ENCODE data around the gene CMTM5. TPM values are rescaled to one million over a fixed set of nuclear protein-coding genes. Genes with fewer than 3 reads are reported as not detected.

CMTM5 gene
- total RNA-seq, 1 experiment from 2014 or later, result not detected

DNA sequence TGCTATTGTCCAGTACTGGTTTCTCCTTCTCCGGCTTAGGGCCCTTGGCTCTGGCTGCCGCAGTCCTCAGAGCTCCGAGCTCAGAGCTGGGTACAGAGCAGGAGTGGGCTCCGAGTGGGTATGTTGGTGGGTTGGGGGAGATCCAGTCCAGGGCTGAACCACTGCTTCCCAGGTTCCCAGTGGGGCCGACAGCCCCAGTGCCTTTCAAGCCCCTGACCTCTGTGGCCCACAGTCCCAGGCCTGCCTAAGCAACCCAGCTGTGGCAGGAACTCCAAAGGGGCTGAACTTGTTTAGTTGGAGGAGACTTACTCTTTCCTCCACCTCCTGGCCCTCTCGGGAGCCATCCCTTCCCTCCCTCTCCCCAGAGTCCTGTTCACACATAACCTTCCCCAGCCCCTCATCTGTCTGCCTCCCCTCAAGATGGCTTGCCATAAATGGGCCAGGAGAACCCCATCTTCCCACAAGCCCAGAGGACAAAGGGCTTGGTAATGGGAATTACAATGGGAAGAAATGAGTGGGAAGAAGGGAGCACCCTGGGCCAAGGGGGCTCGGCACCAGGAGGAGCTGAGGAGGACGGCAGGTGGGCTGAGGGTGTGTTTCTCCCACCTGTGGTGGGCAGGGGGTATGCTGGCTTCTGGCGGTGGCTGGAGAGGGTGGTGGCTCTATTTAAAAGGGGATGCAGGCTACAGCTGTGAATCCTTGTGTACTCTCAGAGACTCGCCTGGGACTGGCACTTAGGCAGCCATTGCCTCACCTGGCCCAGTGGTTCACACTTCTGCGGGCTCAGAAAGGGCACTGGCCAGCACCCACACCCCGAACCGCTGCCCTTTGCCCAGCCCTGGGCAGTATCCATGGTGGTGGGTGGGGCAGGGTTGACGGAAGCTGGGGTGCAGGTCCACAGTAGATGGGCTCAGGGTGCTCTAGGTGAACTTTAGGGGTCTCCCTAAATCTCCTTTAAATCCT is 35.0 kb downstream of the CMTM5 start:
- no peak overlapping the region for H2AFZ ChIP-seq (ENCODE audit: low read depth, low read length, poor library complexity, severe bottlenecking)

More for the DNA sequence above, 35.0 kb downstream of the CMTM5 start:
- H3K4me2 ChIP-seq (ENCODE audit: low read length), result no peak overlapping the region
- no TSS peak for BruUV-seq (replicated peaks)
- no peaks in the 10 kb centered on the region for H3K4me1 ChIP-seq (ENCODE audit: control insufficient read depth in 1 of 2, insufficient read depth in 2 of 2, low read length in 2 of 2)
- H3K27me3 ChIP-seq (ENCODE audit: insufficient read depth, low read length), result 0 out of 2 replicates have a peak, but pooled peaks cover 8% of the 10 kb centered on the region
- ChIA-PET RAD21 (ENCODE audit: low non-redundant PET in 1 of 2, low total read pairs in 2 of 2, uncharacterized antibody in 2 of 2, unreplicated experiment in 2 of 2) (no interaction called here), CTCF (interaction anchor here (1.3 kb wide), 1 partner anchor 32 kb away, joined by 3 read pairs; no protein-coding TSS in a partner anchor), POLR2A (interaction anchor here (1.2 kb wide), 1 partner anchor 13 kb away, joined by 3 read pairs; no protein-coding TSS in a partner anchor)
- no peaks in the 10 kb centered on the region for H3K79me2 ChIP-seq (ENCODE audit: insufficient read depth, low read length)
- H3K9me3 ChIP-seq (ENCODE audit: control insufficient read depth in 1 of 2, insufficient read depth in 1 of 2, low read depth in 1 of 2, low read length in 2 of 2), result no peaks in the 10 kb centered on the region
- TF ChIP-seq SP1 (IDR thresholded peaks at IDR 0.05; ENCODE audit: low read depth), result no peak
- TF ChIP-seq, protein P1, sequence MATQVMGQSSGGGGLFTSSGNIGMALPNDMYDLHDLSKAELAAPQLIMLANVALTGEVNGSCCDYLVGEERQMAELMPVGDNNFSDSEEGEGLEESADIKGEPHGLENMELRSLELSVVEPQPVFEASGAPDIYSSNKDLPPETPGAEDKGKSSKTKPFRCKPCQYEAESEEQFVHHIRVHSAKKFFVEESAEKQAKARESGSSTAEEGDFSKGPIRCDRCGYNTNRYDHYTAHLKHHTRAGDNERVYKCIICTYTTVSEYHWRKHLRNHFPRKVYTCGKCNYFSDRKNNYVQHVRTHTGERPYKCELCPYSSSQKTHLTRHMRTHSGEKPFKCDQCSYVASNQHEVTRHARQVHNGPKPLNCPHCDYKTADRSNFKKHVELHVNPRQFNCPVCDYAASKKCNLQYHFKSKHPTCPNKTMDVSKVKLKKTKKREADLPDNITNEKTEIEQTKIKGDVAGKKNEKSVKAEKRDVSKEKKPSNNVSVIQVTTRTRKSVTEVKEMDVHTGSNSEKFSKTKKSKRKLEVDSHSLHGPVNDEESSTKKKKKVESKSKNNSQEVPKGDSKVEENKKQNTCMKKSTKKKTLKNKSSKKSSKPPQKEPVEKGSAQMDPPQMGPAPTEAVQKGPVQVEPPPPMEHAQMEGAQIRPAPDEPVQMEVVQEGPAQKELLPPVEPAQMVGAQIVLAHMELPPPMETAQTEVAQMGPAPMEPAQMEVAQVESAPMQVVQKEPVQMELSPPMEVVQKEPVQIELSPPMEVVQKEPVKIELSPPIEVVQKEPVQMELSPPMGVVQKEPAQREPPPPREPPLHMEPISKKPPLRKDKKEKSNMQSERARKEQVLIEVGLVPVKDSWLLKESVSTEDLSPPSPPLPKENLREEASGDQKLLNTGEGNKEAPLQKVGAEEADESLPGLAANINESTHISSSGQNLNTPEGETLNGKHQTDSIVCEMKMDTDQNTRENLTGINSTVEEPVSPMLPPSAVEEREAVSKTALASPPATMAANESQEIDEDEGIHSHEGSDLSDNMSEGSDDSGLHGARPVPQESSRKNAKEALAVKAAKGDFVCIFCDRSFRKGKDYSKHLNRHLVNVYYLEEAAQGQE (IDR thresholded peaks at IDR 0.05; ENCODE audit: low read depth), result no peak
- TF ChIP-seq ATF3 (IDR thresholded peaks at IDR 0.05), result no peak
- TF ChIP-seq, protein P2, sequence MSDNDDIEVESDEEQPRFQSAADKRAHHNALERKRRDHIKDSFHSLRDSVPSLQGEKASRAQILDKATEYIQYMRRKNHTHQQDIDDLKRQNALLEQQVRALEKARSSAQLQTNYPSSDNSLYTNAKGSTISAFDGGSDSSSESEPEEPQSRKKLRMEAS (IDR thresholded peaks at IDR 0.05), result no peak
- no peak for TF ChIP-seq POLR2AphosphoS5 (IDR thresholded peaks at IDR 0.05; ENCODE audit: low read depth, low read length)
- no peak for TF ChIP-seq ZBTB33 (IDR thresholded peaks at IDR 0.05; ENCODE audit: extremely low read depth, insufficient replicate concordance, low read length)
- no peak for TF ChIP-seq EZH2 (IDR thresholded peaks at IDR 0.05)
- TF ChIP-seq FOSL1 (IDR thresholded peaks at IDR 0.05; ENCODE audit: low read depth), result no peak
- TF ChIP-seq ZFX (IDR thresholded peaks at IDR 0.05), result no peak
- TF ChIP-seq TCF7L2 (IDR thresholded peaks at IDR 0.05; ENCODE audit: borderline replicate concordance, extremely low read depth, insufficient read depth, insufficient read length), result no peak
- no peak for TF ChIP-seq EZH2phosphoT487 (IDR thresholded peaks at IDR 0.05; ENCODE audit: borderline replicate concordance)
- TF ChIP-seq RAD21 (IDR thresholded peaks at IDR 0.05; ENCODE audit: low read depth), result no peak
- TF ChIP-seq, protein P3, sequence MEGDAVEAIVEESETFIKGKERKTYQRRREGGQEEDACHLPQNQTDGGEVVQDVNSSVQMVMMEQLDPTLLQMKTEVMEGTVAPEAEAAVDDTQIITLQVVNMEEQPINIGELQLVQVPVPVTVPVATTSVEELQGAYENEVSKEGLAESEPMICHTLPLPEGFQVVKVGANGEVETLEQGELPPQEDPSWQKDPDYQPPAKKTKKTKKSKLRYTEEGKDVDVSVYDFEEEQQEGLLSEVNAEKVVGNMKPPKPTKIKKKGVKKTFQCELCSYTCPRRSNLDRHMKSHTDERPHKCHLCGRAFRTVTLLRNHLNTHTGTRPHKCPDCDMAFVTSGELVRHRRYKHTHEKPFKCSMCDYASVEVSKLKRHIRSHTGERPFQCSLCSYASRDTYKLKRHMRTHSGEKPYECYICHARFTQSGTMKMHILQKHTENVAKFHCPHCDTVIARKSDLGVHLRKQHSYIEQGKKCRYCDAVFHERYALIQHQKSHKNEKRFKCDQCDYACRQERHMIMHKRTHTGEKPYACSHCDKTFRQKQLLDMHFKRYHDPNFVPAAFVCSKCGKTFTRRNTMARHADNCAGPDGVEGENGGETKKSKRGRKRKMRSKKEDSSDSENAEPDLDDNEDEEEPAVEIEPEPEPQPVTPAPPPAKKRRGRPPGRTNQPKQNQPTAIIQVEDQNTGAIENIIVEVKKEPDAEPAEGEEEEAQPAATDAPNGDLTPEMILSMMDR (IDR thresholded peaks at IDR 0.05 in 2 of 3, conservative IDR thresholded peaks at IDR 0.05 in 1 of 3; ENCODE audit: borderline replicate concordance in 1 of 3, insufficient read depth in 1 of 3, low read depth in 2 of 3, low read length in 2 of 3), result no peak
- no peak for TF ChIP-seq ELF1 (IDR thresholded peaks at IDR 0.05; ENCODE audit: borderline replicate concordance, low read depth)
- TF ChIP-seq SRF (IDR thresholded peaks at IDR 0.05; ENCODE audit: low read depth), result no peak
- TF ChIP-seq SIN3A (IDR thresholded peaks at IDR 0.05; ENCODE audit: low read depth), result no peak
- no peak overlapping the region for H3K27ac ChIP-seq (ENCODE audit: low read depth, low read length)
- H4K20me1 ChIP-seq (ENCODE audit: insufficient read depth), result no peaks in the 10 kb centered on the region
- DNase-seq (ENCODE audit: low read depth, low spot score), result no peak
- no peak for ATAC-seq
- no peak overlapping the region for H3K9ac ChIP-seq (ENCODE audit: low read length)
- no peaks in the 10 kb centered on the region for H3K9me2 ChIP-seq (ENCODE audit: insufficient read depth)
- H3K4me3 ChIP-seq (replicated peaks in 1 of 2; ENCODE audit: low read depth in 1 of 2, low read length in 2 of 2), result no peak overlapping the region
- H3K36me3 ChIP-seq (ENCODE audit: control insufficient read depth in 1 of 2, insufficient read depth in 2 of 2, low read length in 2 of 2), result no peaks in the 10 kb centered on the region
- intact Hi-C loops (cut with micrococcal nuclease), result no loop called here

Measured in HCT116 (cell line).